Parathyroid adenoma (tissue), 2 donors: ENCODE measurements around the gene CDH4.

Experiments used
- H2AFZ ChIP-seq: fragments of 300-600 bp; sonication (generic); one replicate; pipeline ENCODE4 v1.7.0; 2017; ENCODE audit warnings: antibody characterized with exemption, mild to moderate bottlenecking
- H3K27ac ChIP-seq: fragments of 300-600 bp; sonication (generic); one replicate; pipeline ENCODE4 v1.7.0; 2017
- H3K27me3 ChIP-seq: fragments of 300-600 bp; sonication (generic); one replicate; pipeline ENCODE4 v1.7.0; 2017; ENCODE audit warnings: low read length; ENCODE audit not compliant: control insufficient read depth, insufficient read depth
- H3K36me3 ChIP-seq: fragments of 300-600 bp; sonication (generic); one replicate; pipeline ENCODE4 v1.7.0; 2017; ENCODE audit warnings: low read length; ENCODE audit not compliant: control insufficient read depth, insufficient read depth
- H3K4me1 ChIP-seq: fragments of 300-600 bp; sonication (generic); one replicate; pipeline ENCODE4 v1.7.0; 2017; ENCODE audit warnings: control low read depth
- H3K4me2 ChIP-seq: fragments of 300-600 bp; sonication (generic); one replicate; pipeline ENCODE4 v1.7.0; 2017; ENCODE audit warnings: low read length
- H3K4me3 ChIP-seq: fragments of 300-600 bp; sonication (generic); one replicate; pipeline ENCODE4 v1.7.0; 2017; ENCODE audit warnings: low read depth, low read length
- H3K79me2 ChIP-seq: fragments of 300-600 bp; sonication (generic); one replicate; pipeline ENCODE4 v1.7.0; 2017; ENCODE audit warnings: control low read depth
- H3K9ac ChIP-seq: fragments of 300-600 bp; sonication (generic); one replicate; pipeline ENCODE4 v1.7.0; 2017; ENCODE audit warnings: mild to moderate bottlenecking
- H3K9me3 ChIP-seq: fragments of 300-600 bp; sonication (generic); one replicate; pipeline ENCODE4 v1.7.0; 2017; ENCODE audit warnings: low read length; ENCODE audit not compliant: control insufficient read depth
- TF ChIP-seq, protein P1 (sequence below): fragments of 300-600 bp; sonication (generic); IDR thresholded peaks from one replicate; pipeline ENCODE4 v1.7.0; 2017; ENCODE audit warnings: antibody characterized with exemption, mild to moderate bottlenecking
- donor health status: primary hyperparathyroidism.

CDH4 gene

GRCh38 chr20:61603715-61604114, 351.7 kb downstream of the CDH4 start:
- no peak overlapping the region for H3K9ac ChIP-seq
- TF ChIP-seq, protein P1, sequence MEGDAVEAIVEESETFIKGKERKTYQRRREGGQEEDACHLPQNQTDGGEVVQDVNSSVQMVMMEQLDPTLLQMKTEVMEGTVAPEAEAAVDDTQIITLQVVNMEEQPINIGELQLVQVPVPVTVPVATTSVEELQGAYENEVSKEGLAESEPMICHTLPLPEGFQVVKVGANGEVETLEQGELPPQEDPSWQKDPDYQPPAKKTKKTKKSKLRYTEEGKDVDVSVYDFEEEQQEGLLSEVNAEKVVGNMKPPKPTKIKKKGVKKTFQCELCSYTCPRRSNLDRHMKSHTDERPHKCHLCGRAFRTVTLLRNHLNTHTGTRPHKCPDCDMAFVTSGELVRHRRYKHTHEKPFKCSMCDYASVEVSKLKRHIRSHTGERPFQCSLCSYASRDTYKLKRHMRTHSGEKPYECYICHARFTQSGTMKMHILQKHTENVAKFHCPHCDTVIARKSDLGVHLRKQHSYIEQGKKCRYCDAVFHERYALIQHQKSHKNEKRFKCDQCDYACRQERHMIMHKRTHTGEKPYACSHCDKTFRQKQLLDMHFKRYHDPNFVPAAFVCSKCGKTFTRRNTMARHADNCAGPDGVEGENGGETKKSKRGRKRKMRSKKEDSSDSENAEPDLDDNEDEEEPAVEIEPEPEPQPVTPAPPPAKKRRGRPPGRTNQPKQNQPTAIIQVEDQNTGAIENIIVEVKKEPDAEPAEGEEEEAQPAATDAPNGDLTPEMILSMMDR: no peak
- H3K4me1 ChIP-seq: no peaks in the 10 kb centered on the region
- no peaks in the 10 kb centered on the region for H3K36me3 ChIP-seq
- no peak overlapping the region for H3K4me3 ChIP-seq
- no peaks in the 10 kb centered on the region for H3K79me2 ChIP-seq
- no peaks in the 10 kb centered on the region for H3K9me3 ChIP-seq
- H3K4me2 ChIP-seq: no peak overlapping the region
- no peaks in the 10 kb centered on the region for H3K27me3 ChIP-seq
- no peak overlapping the region for H2AFZ ChIP-seq
- no peak overlapping the region for H3K27ac ChIP-seq

GRCh38 chr20:61604549-61604948, 352.5 kb downstream of the CDH4 start:
- no peaks in the 10 kb centered on the region for H3K9me3 ChIP-seq
- H3K27me3 ChIP-seq: no peaks in the 10 kb centered on the region
- TF ChIP-seq, protein P1: no peak
- no peak overlapping the region for H2AFZ ChIP-seq
- H3K27ac ChIP-seq: no peak overlapping the region
- H3K9ac ChIP-seq: no peak overlapping the region
- no peak overlapping the region for H3K4me2 ChIP-seq
- no peaks in the 10 kb centered on the region for H3K4me1 ChIP-seq
- H3K79me2 ChIP-seq: no peaks in the 10 kb centered on the region
- no peaks in the 10 kb centered on the region for H3K36me3 ChIP-seq
- H3K4me3 ChIP-seq: no peak overlapping the region

GRCh38 chr20:61605283-61605682, 353.2 kb downstream of the CDH4 start:
- Histone ChIP-seq H3K4me3 (no peak overlapping the region), H3K36me3 (no peaks in the 10 kb centered on the region), H3K9ac (no peak overlapping the region), H3K4me2 (no peak overlapping the region), H3K79me2 (no peaks in the 10 kb centered on the region), H3K9me3 (no peaks in the 10 kb centered on the region), H3K4me1 (no peaks in the 10 kb centered on the region), H2AFZ (no peak overlapping the region), H3K27me3 (no peaks in the 10 kb centered on the region), H3K27ac (no peak overlapping the region)
- TF ChIP-seq, protein P1: no peak

GRCh38 chr20:61605862-61606557, 353.9 kb downstream of the CDH4 start:
- H3K4me1 ChIP-seq: no peaks in the 10 kb centered on the region
- H3K4me3 ChIP-seq: no peak overlapping the region
- H3K27ac ChIP-seq: no peak overlapping the region
- H3K9ac ChIP-seq: no peak overlapping the region
- H3K27me3 ChIP-seq: no peaks in the 10 kb centered on the region
- H2AFZ ChIP-seq: no peak overlapping the region
- H3K79me2 ChIP-seq: no peaks in the 10 kb centered on the region
- no peak overlapping the region for H3K4me2 ChIP-seq
- TF ChIP-seq, protein P1: no peak
- H3K36me3 ChIP-seq: no peaks in the 10 kb centered on the region
- H3K9me3 ChIP-seq: no peaks in the 10 kb centered on the region
